GM12878 (cell line): Measurements from ENCODE around the gene NEURL4. TPM values are rescaled to one million over a fixed set of nuclear protein-coding genes. Genes with fewer than 3 reads are reported as not detected.

ENCODE experiments used
- ATF7 ChIP-seq: fragments of 450-650 bp; IDR thresholded peaks from 2 replicates; pipeline ENCODE4 v1.6.1; 2016; ENCODE audit warnings: low read depth, mild to moderate bottlenecking
- BACH1 ChIP-seq: fragments of 450-650 bp; IDR thresholded peaks from 2 replicates; pipeline ENCODE4 v1.6.1; 2017; ENCODE audit warnings: mild to moderate bottlenecking, borderline replicate concordance
- BHLHE40 ChIP-seq, 2 experiments: fragments of 450-650 bp in 1 of 2; IDR thresholded peaks; 2 replicates each; pipeline ENCODE4 v1.6.1; 2011 to 2017; ENCODE audit warnings: low read depth in 2 of 2, borderline replicate concordance in 1 of 2, improper control_type of control experiment in 1 of 2, low read length in 1 of 2, mild to moderate bottlenecking in 1 of 2
- BRCA1 ChIP-seq: IDR thresholded peaks from 2 replicates; pipeline ENCODE4 v1.6.1; 2011; ENCODE audit warnings: low read depth, low read length, improper control_type of control experiment
- CBX5 ChIP-seq: sonication (generic); IDR thresholded peaks from 2 replicates; pipeline ENCODE4 v1.6.1; 2016; ENCODE audit warnings: low read depth, moderate library complexity, mild to moderate bottlenecking, inconsistent platforms
- CTCF ChIP-seq, 3 experiments: IDR thresholded peaks in 2 of 3; conservative IDR thresholded peaks in 1 of 3; 2 replicates each; pipeline ENCODE4 v1.5.1; 2011; ENCODE audit warnings: low read depth in 3 of 3, low read length in 3 of 3, mild to moderate bottlenecking in 3 of 3, control low read depth in 2 of 3, moderate library complexity in 2 of 3, inconsistent platforms in 1 of 3, mixed read lengths in 1 of 3; ENCODE audit not compliant: control insufficient read depth in 2 of 3, insufficient read depth in 1 of 3; ENCODE audit errors: extremely low read depth in 1 of 3
- FOXM1 ChIP-seq: IDR thresholded peaks from 2 replicates; pipeline ENCODE4 v1.6.1; 2012; ENCODE audit warnings: low read depth, mild to moderate bottlenecking, inconsistent platforms, low read length, moderate library complexity
- HDGF ChIP-seq: fragments of 450-650 bp; IDR thresholded peaks from 2 replicates; pipeline ENCODE4 v1.6.1; 2016; ENCODE audit warnings: antibody characterized with exemption
- IRF5 ChIP-seq: fragments of 450-650 bp; IDR thresholded peaks from 2 replicates; pipeline ENCODE4 v1.6.1; 2017; ENCODE audit warnings: borderline replicate concordance
- NFIC ChIP-seq: IDR thresholded peaks from 2 replicates; pipeline ENCODE4 v1.6.1; 2012; ENCODE audit warnings: low read depth, mild to moderate bottlenecking, inconsistent platforms, low read length, moderate library complexity
- NKRF ChIP-seq: fragments of 450-650 bp; conservative IDR thresholded peaks from 2 replicates; pipeline ENCODE4 v1.6.1; 2017; ENCODE audit warnings: mild to moderate bottlenecking, moderate library complexity
- NR2C1 ChIP-seq: fragments of 450-650 bp; IDR thresholded peaks from 2 replicates; pipeline ENCODE4 v1.6.1; 2017; ENCODE audit warnings: antibody characterized with exemption, mild to moderate bottlenecking, moderate library complexity
- NRF1 ChIP-seq: conservative IDR thresholded peaks from 2 replicates; pipeline ENCODE4 v1.6.1; 2011; ENCODE audit warnings: mild to moderate bottlenecking, low read depth, low read length, improper control_type of control experiment
- PAX5 ChIP-seq: IDR thresholded peaks from 2 replicates; pipeline ENCODE4 v1.6.1; 2011; ENCODE audit warnings: low read depth, low read length, borderline replicate concordance
- PML ChIP-seq: IDR thresholded peaks from 2 replicates; pipeline ENCODE4 v1.6.1; 2012; ENCODE audit warnings: low read length, inconsistent platforms
- POLR2AphosphoS5 ChIP-seq: IDR thresholded peaks from 2 replicates; pipeline ENCODE4 v1.6.1; 2011; ENCODE audit warnings: mild to moderate bottlenecking, low read length, inconsistent platforms
- POU2F2 ChIP-seq: IDR thresholded peaks from 3 replicates; pipeline ENCODE4 v1.6.1; 2011; ENCODE audit warnings: low read depth, mild to moderate bottlenecking, low read length, borderline replicate concordance
- RB1 ChIP-seq: fragments of 450-650 bp; formaldehyde crosslinking; IDR thresholded peaks from 2 replicates; pipeline ENCODE4 v1.6.1; 2017; ENCODE audit warnings: mild to moderate bottlenecking, borderline replicate concordance
- SMAD1 ChIP-seq: fragments of 450-650 bp; IDR thresholded peaks from 2 replicates; pipeline ENCODE4 v1.6.1; 2018; ENCODE audit warnings: mild to moderate bottlenecking, low read depth; ENCODE audit not compliant: partially characterized antibody
- STAT1 ChIP-seq: fragments of 450-650 bp; conservative IDR thresholded peaks from 2 replicates; pipeline ENCODE4 v1.6.1; 2014; ENCODE audit warnings: antibody characterized with exemption, mild to moderate bottlenecking
- USF1 ChIP-seq: IDR thresholded peaks from 2 replicates; pipeline ENCODE4 v1.6.1; 2011; ENCODE audit warnings: borderline replicate concordance, low read depth, mild to moderate bottlenecking, moderate library complexity, mixed read lengths, low read length; ENCODE audit not compliant: insufficient read depth; ENCODE audit errors: extremely low read length
- USF2 ChIP-seq: IDR thresholded peaks from 2 replicates; pipeline ENCODE4 v1.6.1; 2011; ENCODE audit warnings: low read depth, low read length, improper control_type of control experiment, borderline replicate concordance
- YBX1 ChIP-seq: fragments of 450-650 bp; IDR thresholded peaks from 2 replicates; pipeline ENCODE4 v1.6.1; 2016; ENCODE audit warnings: antibody characterized with exemption
- ZNF217 ChIP-seq: fragments of 450-650 bp; IDR thresholded peaks from 2 replicates; pipeline ENCODE4 v1.6.1; 2017; ENCODE audit warnings: antibody characterized with exemption, mild to moderate bottlenecking
- polyA plus RNA-seq, 11 experiments: library from polyadenylated mRNA; depleted of rRNA in 4 of 11; unstranded in 6 of 11; stranded (reverse) in 5 of 11; fragments of >200 nt; fragmentation: Nextera tagmentation in 4 of 11; fragmentation: Illumina TruSeq in 1 of 11; extraction: Ambion mirVana in 4 of 11; extraction: Trizol in 1 of 11; gene quantifications; 1 replicate in 1 of 11; 2 replicates in 10 of 11; pipeline versions ENCODE4 v1.2.1 to v1.2.3, GENCODE V29; 2011 to 2016; ENCODE audit warnings: inconsistent platforms in 2 of 11, missing spikeins in 2 of 11, low read depth in 1 of 11
- total RNA-seq, 4 experiments: library from RNA; depleted of rRNA in 3 of 4; stranded (reverse); fragments of >200 nt in 3 of 4; fragmentation: Illumina TruSeq in 1 of 4; extraction: Trizol in 1 of 4; gene quantifications; 2 replicates each; pipeline versions ENCODE4 v1.2.1 to v1.2.3, GENCODE V29; 2013 to 2021

The NEURL4 gene
- total and polyA plus RNA-seq, 10 of the 15 experiments (the other 5 are each of a cell fraction or from before 2014, with no cell fraction given), result 0.03 to 41.9 (median 10.0) TPM

GRCh38 chr17:7313088-7313889, 15.8 kb downstream of the NEURL4 start (continued):
- no peak for TF ChIP-seq NKRF
- TF ChIP-seq CTCF (IDR thresholded peaks at IDR 0.05 in 2 of 3, conservative IDR thresholded peaks at IDR 0.05 in 1 of 3; ENCODE audit: control insufficient read depth in 2 of 3, extremely low read depth in 1 of 3, insufficient read depth in 1 of 3, low read depth in 3 of 3, low read length in 3 of 3), result peak in 2 of 3 experiments; percentile 27 to 28; a peak in 2 of 6 replicates
- TF ChIP-seq RB1, result no peak
- no peak for TF ChIP-seq USF2
- TF ChIP-seq IRF5, result no peak
- TF ChIP-seq NRF1, result no peak
- no peak for TF ChIP-seq BHLHE40 (IDR thresholded peaks at IDR 0.05; ENCODE audit: borderline replicate concordance in 1 of 2, low read depth in 2 of 2, low read length in 1 of 2)
- no peak for TF ChIP-seq STAT1
- TF ChIP-seq NFIC, result no peak
- no peak for TF ChIP-seq YBX1
- TF ChIP-seq HDGF, result no peak
- no peak for TF ChIP-seq BRCA1
- TF ChIP-seq POU2F2, result peak; percentile 55; the same call in 1 of the 3 replicates
- no peak for TF ChIP-seq USF1
- TF ChIP-seq BACH1, result peak; percentile 32
- no peak for TF ChIP-seq NR2C1
- no peak for TF ChIP-seq ZNF217
- TF ChIP-seq SMAD1, result no peak
- no peak for TF ChIP-seq ATF7
- no peak for TF ChIP-seq PAX5
- TF ChIP-seq PML, result peak; percentile 64; the same call in 1 of the 2 replicates
- TF ChIP-seq POLR2AphosphoS5, result peak; percentile 92
- no peak for TF ChIP-seq FOXM1
- TF ChIP-seq CBX5, result no peak
